WTC11 (cell line): ENCODE measurements around the gene NPTN.

Experiments
- CBFB ChIP-seq: sonication (generic); formaldehyde crosslinking; IDR thresholded peaks from 2 replicates; pipeline ENCODE4 v1.8.1; 2022; ENCODE audit warnings: mild to moderate bottlenecking, low read depth, missing genetic modification reagents
- CREB1 ChIP-seq: sonication (generic); formaldehyde crosslinking; IDR thresholded peaks from 2 replicates; pipeline ENCODE4 v1.8.0; 2023; ENCODE audit warnings: mild to moderate bottlenecking, missing genetic modification reagents
- CTCF ChIP-seq: fragments of 200-600 bp; IDR thresholded peaks from 2 replicates; pipeline ENCODE4 v1.8.0; 2022; ENCODE audit warnings: antibody characterized with exemption
- E2F5 ChIP-seq: sonication (generic); formaldehyde crosslinking; IDR thresholded peaks from 2 replicates; pipeline ENCODE4 v1.8.1; 2022; ENCODE audit warnings: mild to moderate bottlenecking, moderate library complexity, missing genetic modification reagents
- FOXP4 ChIP-seq: sonication (generic); formaldehyde crosslinking; IDR thresholded peaks from 2 replicates; pipeline ENCODE4 v1.8.0; 2022; ENCODE audit warnings: mild to moderate bottlenecking, missing genetic modification reagents
- NFE2L1 ChIP-seq: sonication (generic); formaldehyde crosslinking; IDR thresholded peaks from 2 replicates; pipeline ENCODE4 v1.8.1; 2023; ENCODE audit warnings: missing genetic modification reagents
- NFYB ChIP-seq: sonication (generic); formaldehyde crosslinking; conservative IDR thresholded peaks from 2 replicates; pipeline ENCODE4 v1.8.0; 2022; ENCODE audit warnings: low read depth, missing genetic modification reagents
- PRDM15 ChIP-seq: sonication (generic); formaldehyde crosslinking; IDR thresholded peaks from 2 replicates; pipeline ENCODE4 v1.8.0; 2022; ENCODE audit warnings: missing genetic modification reagents
- TP53 ChIP-seq: sonication (generic); formaldehyde crosslinking; IDR thresholded peaks from 2 replicates; pipeline ENCODE4 v1.8.1; 2023; ENCODE audit warnings: mild to moderate bottlenecking, missing genetic modification reagents
- ZNF138 ChIP-seq: sonication (generic); formaldehyde crosslinking; conservative IDR thresholded peaks from 2 replicates; pipeline ENCODE4 v1.8.1; 2022; ENCODE audit warnings: mild to moderate bottlenecking, moderate library complexity, missing genetic modification reagents

GRCh38 chr15:73608941-73609340 is 24.2 kb downstream of the NPTN start:
- TF ChIP-seq CTCF: no peak
- TF ChIP-seq NFE2L1 (CRISPR knock-in tag): no peak
- no peak for TF ChIP-seq FOXP4
- no peak for TF ChIP-seq ZNF138 (CRISPR knock-in tag)
- TF ChIP-seq CREB1 (CRISPR knock-in tag): no peak
- TF ChIP-seq CBFB (CRISPR knock-in tag): no peak
- no peak for TF ChIP-seq TP53 (CRISPR knock-in tag)
- TF ChIP-seq NFYB (CRISPR knock-in tag): no peak
- TF ChIP-seq PRDM15: no peak
- TF ChIP-seq E2F5: no peak
